HG03175 (cell line): ENCODE measurements around the gene LTC4S.

ENCODE experiments used
- ATAC-seq: cut with Tn5 transposase; IDR thresholded peaks from one replicate; pipeline ENCODE4 v1.9.1; 2021; ENCODE audit warnings: mild to moderate bottlenecking, moderate library complexity; ENCODE audit not compliant: unreplicated experiment

LTC4S gene

GRCh38 chr5:179795049-179795862 is 1.5 kb downstream of the LTC4S start:
- ATAC-seq = no peak

GRCh38 chr5:179795863-179796833 is 2.4 kb downstream of the LTC4S start:
- peak; percentile 72 for ATAC-seq

GRCh38 chr5:179796877-179797608 is 3.3 kb downstream of the LTC4S start:
- no peak for ATAC-seq

GRCh38 chr5:179797741-179798140 is 4.0 kb downstream of the LTC4S start:
- ATAC-seq = no peak

GRCh38 chr5:179798144-179798770 is 4.5 kb downstream of the LTC4S start:
- no peak for ATAC-seq

- ATAC-seq = no peak
These were observed 5.2 kb downstream of the LTC4S start for GRCh38 chr5:179798771-179799643.

- ATAC-seq = no peak
These were observed 5.8 kb downstream of the LTC4S start for GRCh38 chr5:179799644-179799973.

- no peak for ATAC-seq
These were observed 6.4 kb downstream of the LTC4S start for GRCh38 chr5:179800071-179800695.

GRCh38 chr5:179800696-179801201 is 7.0 kb downstream of the LTC4S start:
- ATAC-seq = no peak

- no peak for ATAC-seq
These were observed 7.8 kb downstream of the LTC4S start for GRCh38 chr5:179801304-179802206.

GRCh38 chr5:179802207-179802883 is 8.6 kb downstream of the LTC4S start:
- ATAC-seq = no peak

GRCh38 chr5:179802950-179803562 is 9.3 kb downstream of the LTC4S start:
- no peak for ATAC-seq

GRCh38 chr5:179803651-179804554 is 10.1 kb downstream of the LTC4S start:
- ATAC-seq = no peak

- no peak for ATAC-seq
These were observed 10.8 kb downstream of the LTC4S start for GRCh38 chr5:179804555-179804947.

- ATAC-seq = no peak
These were observed 11.3 kb downstream of the LTC4S start for GRCh38 chr5:179805070-179805528.
